IMR-90 (cell line): Measurements from ENCODE around the gene ATP9B. TPM values are rescaled to one million over a fixed set of nuclear protein-coding genes. Genes with fewer than 3 reads are reported as not detected.

Source experiments
- ATAC-seq: fragments of 200-7000 bp; cut with Tn5 transposase; 2 replicates; pipeline ENCODE4 v1.9.1; 2020; ENCODE audit warnings: low read depth, mild to moderate bottlenecking, moderate library complexity
- BruUV-seq: library from RNA; stranded (reverse); fragments of 400-500 nt; replicated peaks from 2 replicates; lab custom pipeline; 2021; lab: Mats Ljungman, UMichigan
- CTCF ChIA-PET: fragments of 300-600 bp; formaldehyde crosslinking; extraction: SDS; loops from one replicate; lab custom pipeline; 2021; ENCODE audit warnings: antibody characterized with exemption; lab: Yijun Ruan, JAX
- POLR2A ChIA-PET: fragments of 300-600 bp; sonication (Branson Sonifier 250); formaldehyde crosslinking; loops from one replicate; lab custom pipeline; 2022; ENCODE audit warnings: antibody characterized with exemption; ENCODE audit not compliant: unreplicated experiment; lab: Charles Lee
- DNase-seq: peaks from one replicate; pipeline ENCODE4 v3.0.0; 2013
- H2AFZ ChIP-seq: replicated peaks from 2 replicates; pipeline ENCODE3; 2013; ENCODE audit warnings: low read length, mild to moderate bottlenecking; ENCODE audit not compliant: poor library complexity
- H2AK5ac ChIP-seq: 2 replicates; pipeline ENCODE4 v1.6.1; 2013; ENCODE audit warnings: low read depth, low read length, inconsistent platforms
- H2AK9ac ChIP-seq: replicated peaks from 2 replicates; pipeline ENCODE3; 2013; ENCODE audit warnings: mild to moderate bottlenecking, low read depth, low read length, moderate library complexity; ENCODE audit not compliant: poor library complexity
- H2BK120ac ChIP-seq: 2 replicates; pipeline ENCODE4 v1.6.1; 2013; ENCODE audit warnings: low read depth, low read length, inconsistent platforms
- H2BK15ac ChIP-seq: 3 replicates; pipeline ENCODE4 v1.6.1; 2013; ENCODE audit warnings: low read depth, low read length, inconsistent platforms
- H2BK20ac ChIP-seq: 2 replicates; pipeline ENCODE4 v1.6.1; 2013; ENCODE audit warnings: low read depth, mild to moderate bottlenecking, inconsistent platforms, low read length, moderate library complexity
- H2BK5ac ChIP-seq: 2 replicates; pipeline ENCODE4 v1.6.1; 2013; ENCODE audit warnings: mild to moderate bottlenecking, low read depth, low read length, inconsistent platforms; ENCODE audit not compliant: poor library complexity, severe bottlenecking
- H3K14ac ChIP-seq: replicated peaks from 2 replicates; pipeline ENCODE4 v1.6.1; 2013; ENCODE audit warnings: low read depth, low read length, inconsistent platforms
- H3K18ac ChIP-seq: 2 replicates; pipeline ENCODE4 v1.6.1; 2013; ENCODE audit warnings: low read depth, low read length, control low read depth
- H3K23ac ChIP-seq: 2 replicates; pipeline ENCODE4 v1.6.1; 2013; ENCODE audit warnings: low read depth, low read length, inconsistent platforms
- H3K27ac ChIP-seq: 2 replicates; pipeline ENCODE4 v1.5.1; 2013; ENCODE audit warnings: mild to moderate bottlenecking, control low read depth, low read length; ENCODE audit not compliant: insufficient read depth
- H3K27me3 ChIP-seq: 2 replicates; pipeline ENCODE4 v1.6.1; 2013; ENCODE audit warnings: low read length; ENCODE audit not compliant: control insufficient read depth, insufficient read depth
- H3K36me3 ChIP-seq: 2 replicates; pipeline ENCODE4 v1.6.1; 2013; ENCODE audit warnings: low read length, mixed read lengths; ENCODE audit not compliant: control insufficient read depth, insufficient read depth
- H3K4ac ChIP-seq: 2 replicates; pipeline ENCODE4 v1.6.1; 2013; ENCODE audit warnings: low read depth, low read length, inconsistent platforms
- H3K4me1 ChIP-seq: 2 replicates; pipeline ENCODE4 v1.6.1; 2013; ENCODE audit warnings: low read length, mixed read lengths; ENCODE audit not compliant: control insufficient read depth, insufficient read depth
- H3K4me2 ChIP-seq: 2 replicates; pipeline ENCODE4 v1.6.1; 2013; ENCODE audit warnings: low read depth, mild to moderate bottlenecking, control low read depth, low read length, moderate library complexity
- H3K4me3 ChIP-seq: 2 replicates; pipeline ENCODE4 v1.5.1; 2013; ENCODE audit warnings: low read depth, mild to moderate bottlenecking, control low read depth, low read length, moderate library complexity; ENCODE audit not compliant: insufficient read depth
- H3K56ac ChIP-seq: 2 replicates; pipeline ENCODE4 v1.6.1; 2013; ENCODE audit warnings: low read length, inconsistent platforms; ENCODE audit not compliant: insufficient read depth; ENCODE audit errors: extremely low read depth
- H3K79me1 ChIP-seq, 2 experiments: 2 replicates each; pipeline ENCODE4 v1.6.1; 2013; ENCODE audit warnings: low read length in 2 of 2, inconsistent platforms in 1 of 2, low read depth in 1 of 2
- H3K9ac ChIP-seq: 2 replicates; pipeline ENCODE4 v1.6.1; 2013; ENCODE audit warnings: low read depth, low read length, control low read depth
- H3K9me1 ChIP-seq: 2 replicates; pipeline ENCODE4 v1.6.1; 2013; ENCODE audit warnings: low read length, inconsistent platforms; ENCODE audit not compliant: insufficient read depth
- H3K9me3 ChIP-seq: 2 replicates; pipeline ENCODE4 v1.6.1; 2013; ENCODE audit warnings: low read length; ENCODE audit not compliant: control insufficient read depth, insufficient read depth
- H4K20me1 ChIP-seq: 2 replicates; pipeline ENCODE4 v1.6.1; 2013; ENCODE audit warnings: low read length, inconsistent platforms; ENCODE audit not compliant: insufficient read depth
- H4K5ac ChIP-seq: 2 replicates; pipeline ENCODE4 v1.6.1; 2013; ENCODE audit warnings: mild to moderate bottlenecking, low read depth, low read length, control low read depth
- H4K8ac ChIP-seq, 2 experiments: 2 replicates each; pipeline ENCODE4 v1.6.1; 2013; ENCODE audit warnings: low read depth in 2 of 2, low read length in 2 of 2, control low read depth in 1 of 2, inconsistent platforms in 1 of 2
- H4K91ac ChIP-seq: 2 replicates; pipeline ENCODE4 v1.6.1; 2013; ENCODE audit warnings: low read depth, low read length, inconsistent platforms; ENCODE audit not compliant: insufficient read depth
- BHLHE40 ChIP-seq: fragments of 150-350 bp; IDR thresholded peaks from 2 replicates; pipeline ENCODE4 v1.6.1; 2016; ENCODE audit warnings: mild to moderate bottlenecking, low read depth, low read length
- CEBPB ChIP-seq: IDR thresholded peaks from 2 replicates; pipeline ENCODE4 v1.6.1; 2012; ENCODE audit warnings: low read depth, low read length, improper control_type of control experiment
- CHD1 ChIP-seq: IDR thresholded peaks from 2 replicates; pipeline ENCODE4 v1.6.1; 2012; ENCODE audit warnings: low read depth, low read length, improper control_type of control experiment
- FOS ChIP-seq: fragments of 150-350 bp; IDR thresholded peaks from 2 replicates; pipeline ENCODE4 v1.6.1; 2016; ENCODE audit warnings: low read depth, low read length
- MAFK ChIP-seq: IDR thresholded peaks from 2 replicates; pipeline ENCODE4 v1.6.1; 2012; ENCODE audit warnings: low read depth, low read length, improper control_type of control experiment
- MAZ ChIP-seq: IDR thresholded peaks from 2 replicates; pipeline ENCODE4 v1.6.1; 2012; ENCODE audit warnings: low read depth, mild to moderate bottlenecking, low read length, improper control_type of control experiment, moderate library complexity, borderline replicate concordance
- MXI1 ChIP-seq: IDR thresholded peaks from 2 replicates; pipeline ENCODE4 v1.6.1; 2012; ENCODE audit warnings: low read depth, mild to moderate bottlenecking, low read length, moderate library complexity, borderline replicate concordance
- NFE2L2 ChIP-seq: fragments of 150-350 bp; IDR thresholded peaks from 2 replicates; pipeline ENCODE4 v1.6.1; 2016; ENCODE audit warnings: low read depth, mild to moderate bottlenecking, low read length
- POLR2A ChIP-seq: IDR thresholded peaks from 2 replicates; pipeline ENCODE4 v1.6.1; 2012; ENCODE audit warnings: mild to moderate bottlenecking, low read depth, low read length
- RAD21 ChIP-seq: IDR thresholded peaks from 2 replicates; pipeline ENCODE4 v1.6.1; 2012; ENCODE audit warnings: low read length, improper control_type of control experiment
- RCOR1 ChIP-seq: IDR thresholded peaks from 2 replicates; pipeline ENCODE4 v1.6.1; 2012; ENCODE audit warnings: mild to moderate bottlenecking, low read length, improper control_type of control experiment; ENCODE audit not compliant: insufficient replicate concordance
- RFX5 ChIP-seq: IDR thresholded peaks from 2 replicates; pipeline ENCODE4 v1.8.0; 2012; ENCODE audit warnings: low read depth, mild to moderate bottlenecking, low read length, moderate library complexity
- SMC3 ChIP-seq: fragments of 150-350 bp; IDR thresholded peaks from 2 replicates; pipeline ENCODE4 v1.6.1; 2016; ENCODE audit warnings: low read depth, mild to moderate bottlenecking, antibody characterized with exemption, low read length, moderate library complexity
- WGBS, 2 experiments: methylation state at CpG; one replicate each; pipeline versions ENCODE4 v1.1.5 to v1.1.7; 2013; ENCODE audit warnings: missing lambda C conversion rate in 2 of 2; ENCODE audit not compliant: insufficient read length in 1 of 2; ENCODE audit errors: extremely low coverage in 2 of 2; 5-methylcytosine and 5-hydroxymethylcytosine counted together
- dilution Hi-C: fragments of 300-500 bp; cut with HindIII; formaldehyde crosslinking; loops from one replicate; pipeline ENCODE4 v1.14.3; 2018; ENCODE audit warnings: low sequenced_read_pairs; ENCODE audit not compliant: unreplicated experiment
- in situ Hi-C: fragments of 300-500 bp; cut with MboI; formaldehyde crosslinking; loops from 3 replicates; pipeline ENCODE4 v1.14.3; 2019; ENCODE audit warnings: low sequenced_read_pairs, inconsistent platforms, mixed read lengths
- intact Hi-C: fragments of 100-400 bp; cut with micrococcal nuclease; formaldehyde crosslinking; loops from 2 replicates; pipeline ENCODE4 v1.10.0; 2022
- polyA plus RNA-seq, 3 experiments: library from polyadenylated mRNA; depleted of rRNA; stranded (reverse); fragments of >200 nt; gene quantifications; 2 replicates each; pipeline ENCODE4 v1.2.3, GENCODE V29; 2012; ENCODE audit warnings: low replicate concordance in 1 of 3
- total RNA-seq: library from RNA; depleted of rRNA; stranded (reverse); fragments of >200 nt; gene quantifications from 2 replicates; pipeline ENCODE4 v1.2.3, GENCODE V29; 2012
- TF ChIP-seq, protein P1 (sequence below): fragments of 150-350 bp; IDR thresholded peaks from 2 replicates; pipeline ENCODE4 v1.6.1; 2016; ENCODE audit warnings: low read depth, mild to moderate bottlenecking, low read length, moderate library complexity, borderline replicate concordance
- TF ChIP-seq, protein P2 (sequence below): fragments of 150-350 bp; IDR thresholded peaks from 2 replicates; pipeline ENCODE4 v1.6.1; 2017; ENCODE audit warnings: mild to moderate bottlenecking, antibody characterized with exemption, low read length, low read depth
- TF ChIP-seq, protein P3 (sequence below): conservative IDR thresholded peaks from 2 replicates; pipeline ENCODE4 v1.5.1; 2012; ENCODE audit warnings: mild to moderate bottlenecking, low read depth, low read length, improper control_type of control experiment

Gene ATP9B
- total and polyA plus RNA-seq, 2 of the 4 experiments (the other 2 are of a cell fraction): 11.0 to 11.5 TPM

DNA sequence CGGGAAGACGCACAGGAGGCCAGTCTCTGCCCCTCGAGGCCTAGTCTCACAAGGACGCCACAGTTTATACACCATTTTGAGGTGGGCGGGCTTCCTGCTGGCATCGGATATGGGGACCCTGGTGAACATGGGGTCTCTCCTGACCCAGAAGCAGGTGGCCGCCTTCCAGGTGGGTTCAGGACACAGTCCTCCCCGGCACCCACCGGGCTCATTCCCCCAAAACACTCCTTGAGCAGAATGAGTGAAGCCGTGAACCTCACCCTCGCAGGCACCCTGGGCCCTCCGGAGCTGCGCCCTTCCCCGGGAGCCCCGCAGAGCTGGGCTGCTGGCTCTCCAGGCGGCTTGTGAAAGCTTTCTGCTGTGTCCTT is 333.0 kb downstream of the ATP9B start:
- ATAC-seq: no peak
- Histone ChIP-seq H2AK5ac (no peak overlapping the region), H3K9ac (no peak overlapping the region), H3K4me3 (no peak overlapping the region), H3K36me3 (no peaks in the 10 kb centered on the region), H2BK20ac (no peak overlapping the region), H3K9me1 (no peaks in the 10 kb centered on the region), H3K27ac (no peak overlapping the region), H2BK5ac (no peak overlapping the region), H3K9me3 (no peaks in the 10 kb centered on the region), H3K56ac (no peak overlapping the region), H4K20me1 (no peaks in the 10 kb centered on the region), H2BK15ac (no peak overlapping the region), H3K4me1 (peaks cover 1% of the 10 kb centered on the region; the same call in 1 of the 2 replicates), H2BK120ac (no peak overlapping the region), H2AK9ac (no peak overlapping the region), H2AFZ (no peak overlapping the region), H4K8ac (no peak overlapping the region), H3K14ac (no peak overlapping the region), H3K4me2 (no peak overlapping the region), H3K27me3 (peaks cover 1% of the 10 kb centered on the region; the same call in 1 of the 2 replicates), H3K23ac (no peak overlapping the region), H4K5ac (no peak overlapping the region), H3K79me1 (no peaks in the 10 kb centered on the region), H4K91ac (no peak overlapping the region), H3K4ac (no peak overlapping the region), H3K18ac (no peak overlapping the region)
- DNase-seq: no peak
- POLR2A ChIA-PET: no interaction called here
- WGBS, 2 experiments: 86% methylated on average over 8 of the region's 16 CpGs; no CpG with 5 or more reads in 1 of the 2 experiments
- intact Hi-C loops: no loop called here
- TF ChIP-seq RCOR1 (no peak), MAFK (no peak), MXI1 (no peak), CEBPB (no peak), FOS (no peak), SMC3 (no peak), BHLHE40 (no peak), NFE2L2 (no peak), CHD1 (no peak), RFX5 (no peak), POLR2A (no peak), MAZ (no peak), RAD21 (no peak)
- TF ChIP-seq, protein P1, sequence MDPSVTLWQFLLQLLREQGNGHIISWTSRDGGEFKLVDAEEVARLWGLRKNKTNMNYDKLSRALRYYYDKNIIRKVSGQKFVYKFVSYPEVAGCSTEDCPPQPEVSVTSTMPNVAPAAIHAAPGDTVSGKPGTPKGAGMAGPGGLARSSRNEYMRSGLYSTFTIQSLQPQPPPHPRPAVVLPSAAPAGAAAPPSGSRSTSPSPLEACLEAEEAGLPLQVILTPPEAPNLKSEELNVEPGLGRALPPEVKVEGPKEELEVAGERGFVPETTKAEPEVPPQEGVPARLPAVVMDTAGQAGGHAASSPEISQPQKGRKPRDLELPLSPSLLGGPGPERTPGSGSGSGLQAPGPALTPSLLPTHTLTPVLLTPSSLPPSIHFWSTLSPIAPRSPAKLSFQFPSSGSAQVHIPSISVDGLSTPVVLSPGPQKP: no peak
- TF ChIP-seq, protein P2, sequence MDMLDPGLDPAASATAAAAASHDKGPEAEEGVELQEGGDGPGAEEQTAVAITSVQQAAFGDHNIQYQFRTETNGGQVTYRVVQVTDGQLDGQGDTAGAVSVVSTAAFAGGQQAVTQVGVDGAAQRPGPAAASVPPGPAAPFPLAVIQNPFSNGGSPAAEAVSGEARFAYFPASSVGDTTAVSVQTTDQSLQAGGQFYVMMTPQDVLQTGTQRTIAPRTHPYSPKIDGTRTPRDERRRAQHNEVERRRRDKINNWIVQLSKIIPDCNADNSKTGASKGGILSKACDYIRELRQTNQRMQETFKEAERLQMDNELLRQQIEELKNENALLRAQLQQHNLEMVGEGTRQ: no peak
- TF ChIP-seq, protein P3, sequence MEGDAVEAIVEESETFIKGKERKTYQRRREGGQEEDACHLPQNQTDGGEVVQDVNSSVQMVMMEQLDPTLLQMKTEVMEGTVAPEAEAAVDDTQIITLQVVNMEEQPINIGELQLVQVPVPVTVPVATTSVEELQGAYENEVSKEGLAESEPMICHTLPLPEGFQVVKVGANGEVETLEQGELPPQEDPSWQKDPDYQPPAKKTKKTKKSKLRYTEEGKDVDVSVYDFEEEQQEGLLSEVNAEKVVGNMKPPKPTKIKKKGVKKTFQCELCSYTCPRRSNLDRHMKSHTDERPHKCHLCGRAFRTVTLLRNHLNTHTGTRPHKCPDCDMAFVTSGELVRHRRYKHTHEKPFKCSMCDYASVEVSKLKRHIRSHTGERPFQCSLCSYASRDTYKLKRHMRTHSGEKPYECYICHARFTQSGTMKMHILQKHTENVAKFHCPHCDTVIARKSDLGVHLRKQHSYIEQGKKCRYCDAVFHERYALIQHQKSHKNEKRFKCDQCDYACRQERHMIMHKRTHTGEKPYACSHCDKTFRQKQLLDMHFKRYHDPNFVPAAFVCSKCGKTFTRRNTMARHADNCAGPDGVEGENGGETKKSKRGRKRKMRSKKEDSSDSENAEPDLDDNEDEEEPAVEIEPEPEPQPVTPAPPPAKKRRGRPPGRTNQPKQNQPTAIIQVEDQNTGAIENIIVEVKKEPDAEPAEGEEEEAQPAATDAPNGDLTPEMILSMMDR: no peak
- in situ Hi-C loops: no loop called here
- CTCF ChIA-PET: no interaction called here
- dilution Hi-C loops: no loop called here
- BruUV-seq: no TSS peak
